ENCODE data around the gene CDH13. TPM values are rescaled to one million over a fixed set of nuclear protein-coding genes. Genes with fewer than 3 reads are reported as not detected.

Gene CDH13
- total RNA-seq, 1 donor from 2014 or later, result not detected

GRCh38 chr16:83552930-83553329 lies 926.2 kb downstream of the CDH13 start:
- ATAC-seq (ENCODE audit: low read depth), result no peak
- Mint-ChIP-seq H3K4me1 (no peaks in the 10 kb centered on the region), H3K36me3 (ENCODE audit: low read depth) (no peaks in the 10 kb centered on the region), H3K27me3 (peaks cover 5% of the 10 kb centered on the region), H3K9me3 (peaks cover under 1% of the 10 kb centered on the region), H3K27ac (no peak overlapping the region), H3K4me3 (no peak overlapping the region)
- TF ChIP-seq CTCF (IDR thresholded peaks at IDR 0.05), result no peak
- CTCF ChIA-PET, result no interaction called here
- no peak for DNase-seq
- intact Hi-C loops (cut with micrococcal nuclease), result no loop called here
- POLR2A ChIA-PET, result no interaction called here

GRCh38 chr16:83554096-83554495 lies 927.3 kb downstream of the CDH13 start:
- H3K4me1 Mint-ChIP-seq, result no peaks in the 10 kb centered on the region
- H3K4me3 Mint-ChIP-seq, result no peak overlapping the region
- intact Hi-C loops (cut with micrococcal nuclease), result no loop called here
- no peaks in the 10 kb centered on the region for H3K36me3 Mint-ChIP-seq (ENCODE audit: low read depth)
- peaks cover 2% of the 10 kb centered on the region for H3K27me3 Mint-ChIP-seq
- no peak overlapping the region for H3K27ac Mint-ChIP-seq
- POLR2A ChIA-PET, result no interaction called here
- ATAC-seq (ENCODE audit: low read depth) (no peak), DNase-seq (no peak)
- no peaks in the 10 kb centered on the region for H3K9me3 Mint-ChIP-seq
- TF ChIP-seq CTCF (IDR thresholded peaks at IDR 0.05), result no peak
- CTCF ChIA-PET, result no interaction called here

GRCh38 chr16:83554540-83554939 lies 927.8 kb downstream of the CDH13 start:
- no peaks in the 10 kb centered on the region for H3K36me3 Mint-ChIP-seq (ENCODE audit: low read depth)
- H3K4me1 Mint-ChIP-seq, result no peaks in the 10 kb centered on the region
- DNase-seq (no peak), ATAC-seq (ENCODE audit: low read depth) (no peak)
- ChIA-PET CTCF (no interaction called here), POLR2A (no interaction called here)
- peaks cover under 1% of the 10 kb centered on the region for H3K27me3 Mint-ChIP-seq
- H3K27ac Mint-ChIP-seq, result no peak overlapping the region
- H3K9me3 Mint-ChIP-seq, result no peaks in the 10 kb centered on the region
- TF ChIP-seq CTCF (IDR thresholded peaks at IDR 0.05), result no peak
- intact Hi-C loops (cut with micrococcal nuclease), result no loop called here
- H3K4me3 Mint-ChIP-seq, result no peak overlapping the region

- DNase-seq, result no peak
- Mint-ChIP-seq H3K9me3 (no peaks in the 10 kb centered on the region), H3K27me3 (peaks cover 2% of the 10 kb centered on the region), H3K27ac (no peak overlapping the region), H3K36me3 (ENCODE audit: low read depth) (no peaks in the 10 kb centered on the region), H3K4me1 (no peaks in the 10 kb centered on the region), H3K4me3 (no peak overlapping the region)
- no peak for TF ChIP-seq CTCF (IDR thresholded peaks at IDR 0.05)
- POLR2A ChIA-PET, result no interaction called here
- ATAC-seq (ENCODE audit: low read depth), result no peak
- intact Hi-C loops (cut with micrococcal nuclease), result no loop called here
- CTCF ChIA-PET, result no interaction called here
Measured at GRCh38 chr16:83561876-83562275, 935.1 kb downstream of the CDH13 start.

- no peaks in the 10 kb centered on the region for H3K36me3 Mint-ChIP-seq (ENCODE audit: low read depth)
- intact Hi-C loops (cut with micrococcal nuclease), result no loop called here
- DNase-seq (no peak), ATAC-seq (ENCODE audit: low read depth) (no peak)
- no peaks in the 10 kb centered on the region for H3K4me1 Mint-ChIP-seq
- H3K27me3 Mint-ChIP-seq, result peaks cover 6% of the 10 kb centered on the region
- no peaks in the 10 kb centered on the region for H3K9me3 Mint-ChIP-seq
- ChIA-PET POLR2A (no interaction called here), CTCF (no interaction called here)
- TF ChIP-seq CTCF (IDR thresholded peaks at IDR 0.05), result no peak
- H3K4me3 Mint-ChIP-seq, result no peak overlapping the region
- no peak overlapping the region for H3K27ac Mint-ChIP-seq
Measured at GRCh38 chr16:83568345-83568744, 941.6 kb downstream of the CDH13 start.

Data from activated B cell treated with CpG ODN at 0.5 μM for 24 hours (primary cell).